ENCODE results near the gene ANKRD11. TPM values are rescaled to one million over a fixed set of nuclear protein-coding genes. Genes with fewer than 3 reads are reported as not detected.

Gene ANKRD11
- total RNA-seq, 1 experiment from 2014 or later: 297 TPM

DNA sequence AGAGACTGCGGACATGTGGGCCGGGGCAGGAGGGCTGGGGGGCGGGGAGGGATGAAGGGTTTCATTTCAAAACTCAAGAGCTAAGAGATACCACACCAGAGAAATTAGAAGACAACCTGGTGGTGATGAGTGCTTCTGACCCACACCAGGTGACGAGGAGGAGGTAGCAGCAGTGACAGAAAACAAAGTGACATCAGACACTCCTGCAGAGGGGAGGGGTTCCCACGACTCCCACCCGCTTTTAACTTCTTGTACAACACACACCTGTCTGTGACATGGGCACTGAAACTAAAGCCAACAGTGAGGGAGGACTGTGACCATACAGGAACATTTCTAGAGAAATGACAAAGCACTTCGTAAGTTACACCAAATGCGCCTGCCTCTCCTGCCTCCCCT, 112.9 kb downstream of the ANKRD11 start:
- Histone ChIP-seq H3K27me3 (replicated peaks; ENCODE audit: control insufficient read depth, insufficient read depth, low read length) (no peaks in the 10 kb centered on the region), H3K4me3 (ENCODE audit: low read depth, low read length) (no peak overlapping the region), H3K9me3 (no peaks in the 10 kb centered on the region), H3K4me1 (peaks cover 23% of the 10 kb centered on the region), H3K36me3 (ENCODE audit: control insufficient read depth, insufficient read depth, low read length) (no peaks in the 10 kb centered on the region)
- ChIA-PET CTCF (no interaction called here), POLR2A (interaction anchor here (1.3 kb wide), 1 partner anchor 24 kb away, joined by 5 read pairs; no protein-coding TSS in a partner anchor)
- H3K9me3 Mint-ChIP-seq (ENCODE audit: unreplicated experiment): no peaks in the 10 kb centered on the region
- peaks cover 49% of the 10 kb centered on the region for H3K4me1 Mint-ChIP-seq (ENCODE audit: low read depth, unreplicated experiment)
- no TSS peak for BruUV-seq (replicated peaks)
- peaks cover 92% of the 10 kb centered on the region for H3K36me3 Mint-ChIP-seq (ENCODE audit: insufficient read depth, unreplicated experiment)
- H3K4me3 Mint-ChIP-seq (ENCODE audit: unreplicated experiment): no peak overlapping the region
- TF ChIP-seq, protein P1, sequence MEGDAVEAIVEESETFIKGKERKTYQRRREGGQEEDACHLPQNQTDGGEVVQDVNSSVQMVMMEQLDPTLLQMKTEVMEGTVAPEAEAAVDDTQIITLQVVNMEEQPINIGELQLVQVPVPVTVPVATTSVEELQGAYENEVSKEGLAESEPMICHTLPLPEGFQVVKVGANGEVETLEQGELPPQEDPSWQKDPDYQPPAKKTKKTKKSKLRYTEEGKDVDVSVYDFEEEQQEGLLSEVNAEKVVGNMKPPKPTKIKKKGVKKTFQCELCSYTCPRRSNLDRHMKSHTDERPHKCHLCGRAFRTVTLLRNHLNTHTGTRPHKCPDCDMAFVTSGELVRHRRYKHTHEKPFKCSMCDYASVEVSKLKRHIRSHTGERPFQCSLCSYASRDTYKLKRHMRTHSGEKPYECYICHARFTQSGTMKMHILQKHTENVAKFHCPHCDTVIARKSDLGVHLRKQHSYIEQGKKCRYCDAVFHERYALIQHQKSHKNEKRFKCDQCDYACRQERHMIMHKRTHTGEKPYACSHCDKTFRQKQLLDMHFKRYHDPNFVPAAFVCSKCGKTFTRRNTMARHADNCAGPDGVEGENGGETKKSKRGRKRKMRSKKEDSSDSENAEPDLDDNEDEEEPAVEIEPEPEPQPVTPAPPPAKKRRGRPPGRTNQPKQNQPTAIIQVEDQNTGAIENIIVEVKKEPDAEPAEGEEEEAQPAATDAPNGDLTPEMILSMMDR (IDR thresholded peaks at IDR 0.05; ENCODE audit: insufficient read depth in 1 of 2, low read depth in 1 of 2, low read length in 1 of 2, severe bottlenecking in 1 of 2, unreplicated experiment in 1 of 2): no peak
- DNase-seq: no peak
- intact Hi-C loops (cut with micrococcal nuclease; ENCODE audit: unreplicated experiment): no loop called here
- H3K27ac Mint-ChIP-seq (ENCODE audit: unreplicated experiment): peak overlapping the region; percentile 46
- no peaks in the 10 kb centered on the region for H3K27me3 Mint-ChIP-seq (ENCODE audit: insufficient read depth, unreplicated experiment)

DNA sequence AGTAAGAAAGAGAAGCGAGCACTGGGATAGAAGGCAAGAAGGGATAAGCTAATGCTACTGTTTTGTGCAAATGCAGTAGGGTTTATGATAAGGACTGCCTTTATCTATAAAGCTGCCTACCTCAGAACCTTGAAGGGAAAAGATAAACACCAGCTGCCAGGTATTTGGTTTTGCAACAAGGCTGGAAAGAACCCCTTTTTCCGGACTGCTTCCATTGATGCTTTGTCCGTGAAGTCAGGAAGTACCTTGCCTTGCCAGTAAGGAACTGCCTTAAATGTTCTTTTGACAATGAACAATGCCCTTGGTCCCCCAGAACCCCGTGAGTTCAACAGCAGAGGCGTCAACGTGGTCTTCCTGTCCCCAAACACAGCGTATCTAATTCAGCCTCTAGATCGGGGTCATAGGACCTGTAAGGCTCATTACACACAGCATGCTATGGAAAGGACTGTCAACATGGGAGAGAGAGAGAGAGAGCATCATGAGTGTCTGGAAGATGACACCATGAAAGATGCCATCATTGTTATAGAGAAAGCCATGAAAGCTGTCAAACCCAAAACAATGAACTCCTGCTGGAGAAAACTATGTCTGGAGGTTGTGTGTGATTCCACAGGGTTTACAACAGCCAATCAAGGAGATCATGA, 113.4 kb downstream of the ANKRD11 start:
- no peaks in the 10 kb centered on the region for H3K27me3 Mint-ChIP-seq (ENCODE audit: insufficient read depth, unreplicated experiment)
- no peaks in the 10 kb centered on the region for H3K9me3 ChIP-seq
- peaks cover 22% of the 10 kb centered on the region for H3K4me1 ChIP-seq
- ChIA-PET POLR2A (interaction anchor here (1.3 kb wide), 1 partner anchor 23 kb away, joined by 5 read pairs; no protein-coding TSS in a partner anchor), CTCF (no interaction called here)
- H3K36me3 Mint-ChIP-seq (ENCODE audit: insufficient read depth, unreplicated experiment): peaks cover 92% of the 10 kb centered on the region
- TF ChIP-seq, protein P1 (IDR thresholded peaks at IDR 0.05; ENCODE audit: insufficient read depth in 1 of 2, low read depth in 1 of 2, low read length in 1 of 2, severe bottlenecking in 1 of 2, unreplicated experiment in 1 of 2): no peak
- peaks cover 47% of the 10 kb centered on the region for H3K4me1 Mint-ChIP-seq (ENCODE audit: low read depth, unreplicated experiment)
- no peaks in the 10 kb centered on the region for H3K27me3 ChIP-seq (replicated peaks; ENCODE audit: control insufficient read depth, insufficient read depth, low read length)
- no peak overlapping the region for H3K4me3 ChIP-seq (ENCODE audit: low read depth, low read length)
- BruUV-seq (replicated peaks): no TSS peak
- H3K9me3 Mint-ChIP-seq (ENCODE audit: unreplicated experiment): no peaks in the 10 kb centered on the region
- no peak overlapping the region for H3K27ac Mint-ChIP-seq (ENCODE audit: unreplicated experiment)
- H3K4me3 Mint-ChIP-seq (ENCODE audit: unreplicated experiment): no peak overlapping the region
- DNase-seq: peak in 1 of 2 experiments; percentile 45
- H3K36me3 ChIP-seq (ENCODE audit: control insufficient read depth, insufficient read depth, low read length): no peaks in the 10 kb centered on the region
- intact Hi-C loops (cut with micrococcal nuclease; ENCODE audit: unreplicated experiment): no loop called here

DNA sequence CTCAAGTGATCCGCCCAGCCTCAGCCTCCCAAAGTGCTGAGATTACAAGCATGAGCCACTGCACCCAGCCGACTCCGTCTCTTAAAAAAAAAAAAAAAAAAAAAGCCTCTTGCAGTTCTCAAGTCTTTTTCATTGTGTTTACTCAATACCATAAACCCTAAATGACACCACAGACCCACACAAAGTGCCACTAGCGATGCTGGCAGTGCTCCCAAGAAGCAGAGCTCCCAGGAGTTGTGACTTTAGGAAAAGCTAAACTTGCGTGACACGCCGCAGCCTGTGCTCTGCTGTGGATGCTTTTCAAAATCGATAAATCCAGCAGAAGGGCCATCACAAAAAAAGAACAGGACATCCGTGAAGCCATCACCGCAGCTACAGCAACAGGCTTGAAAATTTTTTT, 114.7 kb downstream of the ANKRD11 start:
- Mint-ChIP-seq H3K27me3 (ENCODE audit: insufficient read depth, unreplicated experiment) (no peaks in the 10 kb centered on the region), H3K4me1 (ENCODE audit: low read depth, unreplicated experiment) (peaks cover 52% of the 10 kb centered on the region), H3K36me3 (ENCODE audit: insufficient read depth, unreplicated experiment) (peaks cover 92% of the 10 kb centered on the region), H3K27ac (ENCODE audit: unreplicated experiment) (no peak overlapping the region), H3K9me3 (ENCODE audit: unreplicated experiment) (no peaks in the 10 kb centered on the region), H3K4me3 (ENCODE audit: unreplicated experiment) (no peak overlapping the region)
- Histone ChIP-seq H3K4me3 (ENCODE audit: low read depth, low read length) (no peak overlapping the region), H3K4me1 (peaks cover 28% of the 10 kb centered on the region), H3K36me3 (ENCODE audit: control insufficient read depth, insufficient read depth, low read length) (no peaks in the 10 kb centered on the region), H3K27me3 (replicated peaks; ENCODE audit: control insufficient read depth, insufficient read depth, low read length) (no peaks in the 10 kb centered on the region), H3K9me3 (no peaks in the 10 kb centered on the region)
- POLR2A ChIA-PET: no interaction called here
- intact Hi-C loops (cut with micrococcal nuclease; ENCODE audit: unreplicated experiment): no loop called here
- CTCF ChIA-PET: interaction anchor here (0.5 kb wide), 1 partner anchor 116 kb away, joined by 4 read pairs; no protein-coding TSS in a partner anchor
- BruUV-seq (replicated peaks): no TSS peak
- TF ChIP-seq, protein P1 (IDR thresholded peaks at IDR 0.05; ENCODE audit: insufficient read depth in 1 of 2, low read depth in 1 of 2, low read length in 1 of 2, severe bottlenecking in 1 of 2, unreplicated experiment in 1 of 2): no peak
- DNase-seq: no peak

Data from Caco-2 (cell line).